GM12878 (cell line): ENCODE data around the gene TMEM52B. TPM values are rescaled to one million over a fixed set of nuclear protein-coding genes. Genes with fewer than 3 reads are reported as not detected.

Source experiments
- E4F1 ChIP-seq: fragments of 450-650 bp; IDR thresholded peaks from 2 replicates; pipeline ENCODE4 v1.6.1; 2018; ENCODE audit warnings: borderline replicate concordance, mild to moderate bottlenecking; ENCODE audit not compliant: partially characterized antibody
- EZH2 ChIP-seq: IDR thresholded peaks from 2 replicates; pipeline ENCODE4 v1.6.1; 2012; ENCODE audit warnings: low read depth, mild to moderate bottlenecking, control low read depth, inconsistent platforms, low read length, borderline replicate concordance; ENCODE audit not compliant: control insufficient read depth
- JUNB ChIP-seq: IDR thresholded peaks from 2 replicates; pipeline ENCODE4 v1.6.1; 2016; ENCODE audit warnings: antibody characterized with exemption, mild to moderate bottlenecking
- MEF2A ChIP-seq: IDR thresholded peaks from 2 replicates; pipeline ENCODE4 v1.6.1; 2011; ENCODE audit warnings: low read depth, mild to moderate bottlenecking, low read length, moderate library complexity; ENCODE audit not compliant: insufficient read depth
- MYC ChIP-seq: IDR thresholded peaks from 2 replicates; pipeline ENCODE4 v1.6.1; 2011; ENCODE audit warnings: mild to moderate bottlenecking, low read length, moderate library complexity, inconsistent platforms; ENCODE audit not compliant: insufficient read depth, insufficient replicate concordance, insufficient read length, severe bottlenecking
- PAX8 ChIP-seq: fragments of 450-650 bp; IDR thresholded peaks from 2 replicates; pipeline ENCODE4 v1.6.1; 2017; ENCODE audit warnings: mild to moderate bottlenecking, moderate library complexity
- PBX3 ChIP-seq: IDR thresholded peaks from 2 replicates; pipeline ENCODE4 v1.6.1; 2011; ENCODE audit warnings: mild to moderate bottlenecking, low read depth, low read length, moderate library complexity; ENCODE audit not compliant: insufficient replicate concordance
- RCOR1 ChIP-seq: conservative IDR thresholded peaks from 2 replicates; pipeline ENCODE4 v1.6.1; 2012; ENCODE audit warnings: low read depth, low read length, improper control_type of control experiment
- RELA ChIP-seq: fragments of 450-650 bp; IDR thresholded peaks from 2 replicates; pipeline ENCODE4 v1.8.0; 2014; ENCODE audit warnings: borderline replicate concordance; ENCODE audit not compliant: partially characterized antibody
- RELB ChIP-seq: fragments of 450-650 bp; IDR thresholded peaks from 2 replicates; pipeline ENCODE4 v1.6.1; 2017; ENCODE audit warnings: low read depth, mild to moderate bottlenecking, moderate library complexity
- RFX5 ChIP-seq: IDR thresholded peaks from 2 replicates; pipeline ENCODE4 v1.6.1; 2011; ENCODE audit warnings: low read depth, low read length, improper control_type of control experiment
- SIN3A ChIP-seq: IDR thresholded peaks from 2 replicates; pipeline ENCODE4 v1.6.1; 2012; ENCODE audit warnings: low read depth, low read length, improper control_type of control experiment
- SMAD1 ChIP-seq: fragments of 450-650 bp; IDR thresholded peaks from 2 replicates; pipeline ENCODE4 v1.6.1; 2018; ENCODE audit warnings: mild to moderate bottlenecking, low read depth; ENCODE audit not compliant: partially characterized antibody
- SREBF1 ChIP-seq: IDR thresholded peaks from 2 replicates; pipeline ENCODE4 v1.6.1; 2012; ENCODE audit warnings: mild to moderate bottlenecking, low read length
- SRF ChIP-seq, 2 experiments: IDR thresholded peaks; 2 replicates each; pipeline ENCODE4 v1.6.1; 2011; ENCODE audit warnings: low read depth in 2 of 2, low read length in 2 of 2, mild to moderate bottlenecking in 1 of 2, moderate library complexity in 1 of 2
- STAT1 ChIP-seq: fragments of 450-650 bp; conservative IDR thresholded peaks from 2 replicates; pipeline ENCODE4 v1.6.1; 2014; ENCODE audit warnings: antibody characterized with exemption, mild to moderate bottlenecking
- STAT3 ChIP-seq: IDR thresholded peaks from 2 replicates; pipeline ENCODE4 v1.6.1; 2011; ENCODE audit warnings: low read depth, low read length, improper control_type of control experiment
- SUPT20H ChIP-seq: IDR thresholded peaks from 2 replicates; pipeline ENCODE4 v1.6.1; 2011; ENCODE audit warnings: low read depth, mild to moderate bottlenecking, low read length, moderate library complexity, borderline replicate concordance; ENCODE audit not compliant: control insufficient read depth
- TAF1 ChIP-seq: IDR thresholded peaks from 2 replicates; pipeline ENCODE4 v1.6.1; 2011; ENCODE audit warnings: mild to moderate bottlenecking, low read depth, low read length, borderline replicate concordance
- ZBTB4 ChIP-seq: fragments of 450-650 bp; formaldehyde crosslinking; IDR thresholded peaks from 2 replicates; pipeline ENCODE4 v1.4.0; 2022; ENCODE audit warnings: mild to moderate bottlenecking, moderate library complexity
- ZNF24 ChIP-seq: fragments of 450-650 bp; IDR thresholded peaks from 2 replicates; pipeline ENCODE4 v1.6.1; 2017; ENCODE audit warnings: antibody characterized with exemption, mild to moderate bottlenecking
- polyA plus RNA-seq, 11 experiments: library from polyadenylated mRNA; depleted of rRNA in 4 of 11; unstranded in 6 of 11; stranded (reverse) in 5 of 11; fragments of >200 nt; fragmentation: Nextera tagmentation in 4 of 11; fragmentation: Illumina TruSeq in 1 of 11; extraction: Ambion mirVana in 4 of 11; extraction: Trizol in 1 of 11; gene quantifications; 1 replicate in 1 of 11; 2 replicates in 10 of 11; pipeline versions ENCODE4 v1.2.1 to v1.2.3, GENCODE V29; 2011 to 2016; ENCODE audit warnings: inconsistent platforms in 2 of 11, missing spikeins in 2 of 11, low read depth in 1 of 11
- total RNA-seq, 4 experiments: library from RNA; depleted of rRNA in 3 of 4; stranded (reverse); fragments of >200 nt in 3 of 4; fragmentation: Illumina TruSeq in 1 of 4; extraction: Trizol in 1 of 4; gene quantifications; 2 replicates each; pipeline versions ENCODE4 v1.2.1 to v1.2.3, GENCODE V29; 2013 to 2021

TMEM52B gene
- total and polyA plus RNA-seq, 10 of the 15 experiments (the other 5 are each of a cell fraction or from before 2014, with no cell fraction given), result not detected

- TF ChIP-seq RELB, result peak; percentile 93
- no peak for TF ChIP-seq SIN3A
- TF ChIP-seq RCOR1, result no peak
- no peak for TF ChIP-seq ZBTB4 (CRISPR knock-in tag)
- no peak for TF ChIP-seq MYC
- TF ChIP-seq SREBF1, result no peak
- no peak for TF ChIP-seq TAF1
- TF ChIP-seq MEF2A, result peak; percentile 89
- TF ChIP-seq SMAD1, result no peak
- no peak for TF ChIP-seq E4F1
- TF ChIP-seq SRF (IDR thresholded peaks at IDR 0.05; ENCODE audit: low read depth in 2 of 2, low read length in 2 of 2), result no peak
- TF ChIP-seq ZNF24, result 0 out of 2 replicates have a peak, but pooled peaks have one; percentile 33
- 0 out of 2 replicates have a peak, but pooled peaks have one; percentile 36 for TF ChIP-seq STAT3
- no peak for TF ChIP-seq RFX5
- no peak for TF ChIP-seq RELA
- TF ChIP-seq SUPT20H, result no peak
- peak; percentile 91 for TF ChIP-seq JUNB
- TF ChIP-seq EZH2, result no peak
- TF ChIP-seq PAX8, result no peak
- no peak for TF ChIP-seq PBX3
- no peak for TF ChIP-seq STAT1
Observed at GRCh38 chr12:10130042-10130441, 48.8 kb upstream of the TMEM52B start, which contains the start of gene CLEC7A (continued).
